OCI-LY7 (cell line): ENCODE data around the gene EPHB1.

Source experiments
- EZH2phosphoT487 ChIP-seq: fragments of 200-600 bp; sonication (generic); IDR thresholded peaks from 2 replicates; pipeline ENCODE4 v1.6.1; 2018; ENCODE audit warnings: low read depth, borderline replicate concordance, mild to moderate bottlenecking, mixed run types, antibody characterized with exemption, low read length, moderate library complexity, mixed read lengths
- TF ChIP-seq, protein P1 (sequence below): fragments of 200-600 bp; sonication (generic); conservative IDR thresholded peaks from 2 replicates; pipeline ENCODE4 v1.5.1; 2014; ENCODE audit warnings: mild to moderate bottlenecking, antibody characterized with exemption, low read length, moderate library complexity, mixed read lengths

DNA sequence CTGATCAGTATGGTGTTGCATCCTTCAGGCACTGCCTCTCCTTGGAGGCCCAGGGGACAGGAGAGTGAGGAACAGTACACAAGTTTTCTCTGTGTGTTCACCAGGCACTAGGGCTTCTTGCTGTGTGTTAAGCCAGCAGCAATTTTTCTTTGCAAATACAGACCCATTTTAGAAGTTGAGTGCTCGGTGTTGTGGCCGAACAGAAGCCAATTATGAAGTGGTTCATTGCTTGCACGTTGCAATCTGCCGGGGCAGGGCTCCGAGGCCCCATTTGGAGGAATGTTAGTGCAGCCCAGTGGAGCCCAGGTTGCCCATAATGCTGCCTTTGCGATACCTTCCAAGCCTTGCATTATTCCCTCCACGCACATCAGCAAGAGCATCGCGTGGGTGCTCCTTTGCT is 51.0 kb downstream of the EPHB1 start:
- TF ChIP-seq, protein P1, sequence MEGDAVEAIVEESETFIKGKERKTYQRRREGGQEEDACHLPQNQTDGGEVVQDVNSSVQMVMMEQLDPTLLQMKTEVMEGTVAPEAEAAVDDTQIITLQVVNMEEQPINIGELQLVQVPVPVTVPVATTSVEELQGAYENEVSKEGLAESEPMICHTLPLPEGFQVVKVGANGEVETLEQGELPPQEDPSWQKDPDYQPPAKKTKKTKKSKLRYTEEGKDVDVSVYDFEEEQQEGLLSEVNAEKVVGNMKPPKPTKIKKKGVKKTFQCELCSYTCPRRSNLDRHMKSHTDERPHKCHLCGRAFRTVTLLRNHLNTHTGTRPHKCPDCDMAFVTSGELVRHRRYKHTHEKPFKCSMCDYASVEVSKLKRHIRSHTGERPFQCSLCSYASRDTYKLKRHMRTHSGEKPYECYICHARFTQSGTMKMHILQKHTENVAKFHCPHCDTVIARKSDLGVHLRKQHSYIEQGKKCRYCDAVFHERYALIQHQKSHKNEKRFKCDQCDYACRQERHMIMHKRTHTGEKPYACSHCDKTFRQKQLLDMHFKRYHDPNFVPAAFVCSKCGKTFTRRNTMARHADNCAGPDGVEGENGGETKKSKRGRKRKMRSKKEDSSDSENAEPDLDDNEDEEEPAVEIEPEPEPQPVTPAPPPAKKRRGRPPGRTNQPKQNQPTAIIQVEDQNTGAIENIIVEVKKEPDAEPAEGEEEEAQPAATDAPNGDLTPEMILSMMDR, result no peak
- TF ChIP-seq EZH2phosphoT487, result no peak
